T-helper 1 cell (primary cell): ENCODE data around the gene VTCN1.

Experiments used
- DNase-seq, 5 donors: peaks; one replicate each; pipeline ENCODE4 v3.0.0-alpha.2; 2012 to 2020

The VTCN1 gene

DNA sequence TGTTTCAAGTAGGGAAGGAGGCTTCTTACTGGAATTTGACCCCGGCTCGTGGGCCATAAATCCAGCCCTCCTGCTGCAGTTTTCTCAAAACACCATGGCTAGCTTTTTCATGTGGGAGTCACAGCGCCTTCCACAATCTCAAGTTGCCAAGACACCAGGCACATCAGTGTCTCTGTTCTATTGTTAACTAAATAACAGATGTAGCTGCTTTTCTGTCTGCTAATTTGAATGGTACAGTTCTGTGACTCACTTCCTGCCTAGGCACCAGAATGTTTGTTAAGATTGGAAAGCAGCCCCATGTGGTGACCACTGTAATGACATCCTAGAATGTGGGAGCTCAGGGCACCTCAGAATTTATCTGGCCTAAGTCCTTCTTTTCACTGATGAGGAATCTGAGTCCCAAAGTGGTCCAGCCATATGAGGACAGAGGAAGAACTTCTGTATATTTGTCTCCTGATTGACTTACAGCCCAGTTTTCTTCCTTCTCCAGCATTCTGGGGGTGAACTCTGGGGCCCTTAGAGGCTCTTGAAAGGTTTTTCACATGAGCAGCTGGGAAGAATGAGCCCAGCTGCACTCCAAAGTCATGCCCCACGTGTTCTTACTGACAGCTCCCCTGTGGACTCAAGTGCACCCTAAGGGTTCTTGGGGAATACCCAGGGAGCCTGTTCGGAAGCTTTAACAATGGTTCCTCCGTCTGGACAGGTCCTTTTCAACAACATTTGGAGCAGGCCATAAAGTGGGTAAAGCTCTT, 116.7 kb downstream of the VTCN1 start:
- DNase-seq = peak in 1 of 5 donors; percentile 60
